Keratinocyte (primary cell): ENCODE data around the gene TRAPPC3L. TPM values are rescaled to one million over a fixed set of nuclear protein-coding genes. Genes with fewer than 3 reads are reported as not detected.

Experiments
- DNase-seq: peaks from one replicate; pipeline ENCODE4 v3.0.0-alpha.2; 2011; ENCODE audit warnings: low read depth, missing footprints, low spot score
- FAIRE-seq: peaks from 2 replicates; lab custom pipeline; 2011; peaks lifted over from hg19 to GRCh38; lab: Jason Lieb, UNC
- H2AFZ ChIP-seq: 2 replicates; pipeline ENCODE4 v1.6.0; 2012; ENCODE audit warnings: low read length, control low read depth, inconsistent platforms; ENCODE audit not compliant: control insufficient read depth
- H3K27ac ChIP-seq: 2 replicates; pipeline ENCODE4 v1.5.1; 2011; ENCODE audit warnings: low read length; ENCODE audit not compliant: control insufficient read depth, insufficient read depth
- H3K27me3 ChIP-seq: 3 replicates; pipeline ENCODE4 v1.6.0; 2011; ENCODE audit warnings: low read length; ENCODE audit not compliant: control insufficient read depth, insufficient read depth; ENCODE audit errors: extremely low read depth
- H3K36me3 ChIP-seq, 2 experiments: 2 replicates in 1 of 2; 3 replicates in 1 of 2; pipeline ENCODE4 v1.5.1; 2011; ENCODE audit warnings: low read length in 2 of 2, mild to moderate bottlenecking in 1 of 2; ENCODE audit not compliant: control insufficient read depth in 2 of 2, insufficient read depth in 2 of 2; ENCODE audit errors: extremely low read depth in 1 of 2
- H3K4me1 ChIP-seq: 3 replicates; pipeline ENCODE4 v1.5.1; 2011; ENCODE audit warnings: low read length; ENCODE audit not compliant: control insufficient read depth, insufficient read depth; ENCODE audit errors: extremely low read depth
- H3K4me2 ChIP-seq: 3 replicates; pipeline ENCODE4 v1.6.0; 2011; ENCODE audit warnings: low read depth, low read length; ENCODE audit not compliant: control insufficient read depth, insufficient read depth; ENCODE audit errors: extremely low read depth
- H3K4me3 ChIP-seq, 3 experiments: fragments of 200-600 bp in 1 of 3; sonication (generic) in 1 of 3; 2 replicates in 2 of 3; 3 replicates in 1 of 3; pipeline ENCODE4 v1.5.1; 2011 to 2016; ENCODE audit warnings: low read length in 3 of 3, mild to moderate bottlenecking in 3 of 3, control low read depth in 2 of 3, inconsistent platforms in 1 of 3, low read depth in 1 of 3, mixed read lengths in 1 of 3, mixed run types in 1 of 3, moderate library complexity in 1 of 3; ENCODE audit not compliant: control insufficient read depth in 2 of 3, insufficient read depth in 2 of 3; ENCODE audit errors: extremely low read depth in 1 of 3
- H3K79me2 ChIP-seq: 2 replicates; pipeline ENCODE4 v1.6.0; 2012; ENCODE audit warnings: low read length; ENCODE audit not compliant: control insufficient read depth, insufficient read depth
- H3K9ac ChIP-seq: 3 replicates; pipeline ENCODE4 v1.6.0; 2011; ENCODE audit warnings: low read length; ENCODE audit not compliant: control insufficient read depth, insufficient read depth; ENCODE audit errors: extremely low read depth
- H3K9me1 ChIP-seq: 3 replicates; pipeline ENCODE4 v1.6.0; 2011; ENCODE audit warnings: low read length; ENCODE audit not compliant: control insufficient read depth, insufficient read depth; ENCODE audit errors: extremely low read depth
- H3K9me3 ChIP-seq: 2 replicates; pipeline ENCODE4 v1.5.1; 2012; ENCODE audit warnings: low read depth, low read length; ENCODE audit not compliant: control insufficient read depth
- H4K20me1 ChIP-seq: 3 replicates; pipeline ENCODE4 v1.6.0; 2011; ENCODE audit warnings: low read length; ENCODE audit not compliant: control insufficient read depth, insufficient read depth; ENCODE audit errors: extremely low read depth
- CTCF ChIP-seq, 3 experiments: IDR thresholded peaks in 1 of 3; conservative IDR thresholded peaks in 1 of 3; optimal IDR thresholded peaks in 1 of 3; 2 replicates in 2 of 3; 3 replicates in 1 of 3; pipeline versions ENCODE3 to v1.5.1; 2011; ENCODE audit warnings: low read length in 3 of 3, mild to moderate bottlenecking in 3 of 3, moderate library complexity in 2 of 3, control low read depth in 1 of 3, inconsistent platforms in 1 of 3; ENCODE audit not compliant: insufficient read depth in 2 of 3; ENCODE audit errors: extremely low read depth in 1 of 3
- EZH2 ChIP-seq: IDR thresholded peaks from one replicate; pipeline ENCODE4 v1.6.1; 2012; ENCODE audit warnings: inconsistent platforms, mild to moderate bottlenecking, low read length, moderate library complexity
- dilution Hi-C: fragments of 300-500 bp; cut with MboI; formaldehyde crosslinking; loops from one replicate; pipeline ENCODE4 v1.7.0; 2020; ENCODE audit warnings: low sequenced_read_pairs; ENCODE audit not compliant: extremely low pct_ligation_motif_present
- polyA plus RNA-seq, 5 experiments: library from polyadenylated mRNA; depleted of rRNA in 3 of 5; stranded (reverse) in 3 of 5; stranded (forward) in 1 of 5; unstranded in 1 of 5; fragments of >200 nt; gene quantifications; 1 replicate in 1 of 5; 2 replicates in 3 of 5; 3 replicates in 1 of 5; pipeline versions ENCODE4 v1.2.1 to v1.2.3, GENCODE V29; 2011 to 2012; ENCODE audit warnings: missing spikeins in 2 of 5, low read depth in 1 of 5, low replicate concordance in 1 of 5

TRAPPC3L gene
- polyA plus RNA-seq, 1 donor (not counting 4 experiments of a cell fraction or from before 2014, with no cell fraction given), result 0.31 TPM

GRCh38 chr6:116452531-116452930, 93.0 kb downstream of the TRAPPC3L start:
- H3K27ac ChIP-seq, result no peak overlapping the region
- no peaks in the 10 kb centered on the region for H4K20me1 ChIP-seq
- H3K4me3 ChIP-seq, result no peak overlapping the region
- H3K79me2 ChIP-seq, result no peaks in the 10 kb centered on the region
- no peak for DNase-seq
- H3K9me1 ChIP-seq, result no peaks in the 10 kb centered on the region
- H2AFZ ChIP-seq, result no peak overlapping the region
- no peak overlapping the region for H3K4me2 ChIP-seq
- no peaks in the 10 kb centered on the region for H3K27me3 ChIP-seq
- peaks cover 28% of the 10 kb centered on the region for H3K4me1 ChIP-seq
- FAIRE-seq, result no peak
- TF ChIP-seq EZH2, result no peak
- no peak overlapping the region for H3K9ac ChIP-seq
- H3K9me3 ChIP-seq, result no peaks in the 10 kb centered on the region
- no peaks in the 10 kb centered on the region for H3K36me3 ChIP-seq
- dilution Hi-C loops, result no loop called here

DNA sequence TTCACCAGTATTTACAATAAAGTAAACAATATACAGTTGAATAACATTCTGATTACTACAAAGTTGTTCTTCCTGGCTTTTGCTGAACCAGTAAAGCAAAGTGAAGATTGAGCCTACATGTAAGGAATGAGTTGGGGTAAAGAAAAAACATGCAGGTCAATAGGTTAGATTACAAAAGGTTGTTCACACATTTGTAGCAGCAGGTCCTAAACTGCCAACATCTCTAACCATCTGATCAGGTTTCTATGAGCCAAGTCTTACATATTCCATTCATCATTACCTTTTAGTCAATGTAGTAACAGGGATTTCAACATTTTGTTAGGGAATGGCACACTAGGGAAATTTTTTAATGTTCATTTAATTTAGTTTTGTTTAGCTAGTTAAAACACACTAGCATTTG, 93.6 kb downstream of the TRAPPC3L start:
- no peak overlapping the region for H3K27ac ChIP-seq
- no peaks in the 10 kb centered on the region for H3K36me3 ChIP-seq
- TF ChIP-seq CTCF (optimal IDR thresholded peaks at IDR 0.05 in 1 of 3, IDR thresholded peaks at IDR 0.05 in 1 of 3, conservative IDR thresholded peaks at IDR 0.05 in 1 of 3; ENCODE audit: extremely low read depth in 1 of 3, insufficient read depth in 2 of 3, low read length in 3 of 3), result no peak
- DNase-seq (no peak), FAIRE-seq (no peak)
- no peaks in the 10 kb centered on the region for H3K79me2 ChIP-seq
- H2AFZ ChIP-seq, result no peak overlapping the region
- H3K9ac ChIP-seq, result no peak overlapping the region
- H3K9me1 ChIP-seq, result no peaks in the 10 kb centered on the region
- no peaks in the 10 kb centered on the region for H3K9me3 ChIP-seq
- H3K4me1 ChIP-seq, result peaks cover 33% of the 10 kb centered on the region
- no peak overlapping the region for H3K4me3 ChIP-seq
- no peaks in the 10 kb centered on the region for H3K27me3 ChIP-seq
- dilution Hi-C loops, result no loop called here
- H4K20me1 ChIP-seq, result no peaks in the 10 kb centered on the region
- H3K4me2 ChIP-seq, result no peak overlapping the region
